ACHN (cell line): Measurements from ENCODE around the gene C16orf78.

Experiments used
- DNase-seq: peaks from one replicate; pipeline ENCODE4 v3.0.0-alpha.2; 2015
- in situ Hi-C: cut with HindIII; loops from 2 replicates; pipeline ENCODE4 v1.10.0; 2017; ENCODE audit warnings: low sequenced_read_pairs, low pct_ligation_motif_present, low pct_unique_long_range_greater_than_20kb

C16orf78 gene

DNA sequence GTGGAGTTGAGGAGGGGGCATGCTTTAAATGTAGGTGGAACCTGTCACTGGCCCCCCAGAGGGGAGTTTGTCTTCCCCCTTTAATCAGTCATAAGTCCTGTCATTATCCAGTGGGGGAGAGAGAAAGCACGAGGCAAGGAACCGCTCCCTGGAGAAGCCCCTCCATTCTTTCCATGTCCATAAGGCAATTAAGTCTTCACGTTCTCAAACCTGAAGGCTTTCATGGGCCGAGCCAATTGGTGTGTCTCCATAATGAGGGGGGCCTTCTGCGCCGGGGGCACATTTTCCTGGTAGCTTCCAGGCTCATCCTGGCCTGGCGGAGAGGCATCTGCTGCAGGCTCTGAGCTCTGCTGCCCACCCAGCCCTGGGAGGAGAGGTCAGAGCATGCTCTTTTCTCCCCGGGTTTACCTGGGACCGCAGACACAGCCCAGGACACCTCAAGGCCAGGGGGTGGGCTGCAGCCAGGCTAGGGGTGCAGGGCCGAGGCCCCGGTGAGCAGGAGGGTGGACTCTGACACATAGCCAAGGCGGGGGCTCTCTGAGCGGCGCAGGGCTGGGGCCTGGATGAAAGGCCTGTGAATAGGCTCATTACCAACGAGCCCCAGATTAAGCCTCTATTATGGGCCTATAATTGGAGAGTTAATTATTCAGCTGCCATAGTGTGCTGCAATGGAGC, 42.5 kb downstream of the C16orf78 start:
- in situ Hi-C loops: no loop called here
- no peak for DNase-seq

DNA sequence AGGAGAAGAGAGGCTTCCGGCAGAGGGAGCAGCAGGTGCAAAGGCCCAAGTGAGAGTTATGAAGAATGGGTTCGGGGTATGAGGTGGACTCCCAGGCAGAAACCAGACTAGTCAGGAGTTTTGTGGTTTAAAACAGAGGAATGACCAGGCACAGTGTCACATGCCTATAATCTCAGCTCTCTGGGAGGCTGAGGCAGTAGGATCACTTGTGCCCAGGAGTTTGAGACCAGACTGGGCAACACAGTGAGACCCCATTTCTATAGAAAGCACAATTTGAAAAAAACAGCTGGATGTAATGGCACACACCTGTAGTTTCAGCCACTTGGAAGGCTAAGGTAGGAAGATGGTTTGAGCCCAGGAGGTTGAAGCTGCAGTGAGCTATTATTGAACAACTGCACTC, 43.8 kb downstream of the C16orf78 start:
- in situ Hi-C loops: no loop called here

DNA sequence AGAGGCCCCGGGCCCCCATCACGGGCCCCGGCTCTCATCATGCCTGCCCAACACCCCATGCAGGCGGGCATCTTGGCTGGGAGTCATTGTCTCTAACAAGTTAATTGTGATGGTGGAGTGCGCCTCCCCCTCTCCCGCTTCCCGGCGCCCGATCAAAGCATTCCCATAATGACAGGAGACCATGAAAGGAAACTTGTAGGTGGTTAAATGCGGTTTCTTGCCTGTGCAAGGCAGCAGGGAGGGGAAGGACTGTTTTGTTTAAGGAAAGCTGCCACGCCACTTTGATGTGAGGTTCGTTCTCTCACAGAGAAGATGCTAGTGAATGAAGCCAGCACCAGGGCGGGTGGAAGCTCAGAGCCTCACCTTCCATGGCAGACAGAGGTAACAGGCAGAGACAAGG, 45.4 kb downstream of the C16orf78 start:
- DNase-seq: no peak
- in situ Hi-C loops: no loop called here

More for the DNA sequence above, 43.8 kb downstream of the C16orf78 start:
- DNase-seq: no peak

GRCh38 chr16:49419862-49420261, 46.3 kb downstream of the C16orf78 start:
- in situ Hi-C loops: no loop called here
- no peak for DNase-seq

DNA sequence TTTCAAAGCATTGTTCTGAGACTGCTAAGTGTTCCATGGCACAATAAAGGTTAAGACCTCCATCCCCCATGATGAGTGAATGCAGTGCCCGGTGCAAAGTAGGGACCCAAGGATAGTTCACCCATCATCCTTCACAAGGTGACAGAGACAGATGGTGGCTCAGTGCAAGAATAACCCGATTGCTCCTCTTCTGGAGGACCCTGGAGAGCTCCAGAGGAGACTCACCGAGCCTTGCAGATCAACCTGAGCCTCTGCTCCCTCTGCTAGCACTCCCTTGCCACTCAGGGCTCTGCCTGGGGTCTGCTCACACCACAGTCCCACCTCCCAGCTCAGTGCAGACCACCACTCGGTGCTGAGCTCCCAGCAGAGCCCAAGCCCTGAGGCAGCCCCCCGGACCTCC, 49.3 kb downstream of the C16orf78 start:
- in situ Hi-C loops: no loop called here
- DNase-seq: no peak

DNA sequence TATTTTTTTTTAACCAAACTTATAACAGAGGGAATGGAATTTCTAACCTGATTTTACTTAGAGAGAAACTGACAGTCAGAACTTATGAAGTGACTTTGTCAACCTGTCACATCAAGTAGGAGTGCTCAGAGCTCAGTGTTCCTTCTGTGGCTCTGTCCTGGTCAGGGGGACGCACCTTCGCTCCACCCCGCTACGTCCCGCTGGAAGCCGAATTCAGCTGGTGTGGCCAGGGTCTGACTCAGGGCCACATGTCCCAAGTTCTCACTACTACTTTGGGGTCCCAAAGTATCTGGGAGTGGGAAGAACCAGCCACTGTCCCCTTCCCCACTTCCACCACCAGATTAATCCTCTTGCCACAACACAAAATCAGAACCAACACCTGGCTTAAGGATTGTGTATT, 51.4 kb downstream of the C16orf78 start:
- no peak for DNase-seq
- in situ Hi-C loops: no loop called here

DNA sequence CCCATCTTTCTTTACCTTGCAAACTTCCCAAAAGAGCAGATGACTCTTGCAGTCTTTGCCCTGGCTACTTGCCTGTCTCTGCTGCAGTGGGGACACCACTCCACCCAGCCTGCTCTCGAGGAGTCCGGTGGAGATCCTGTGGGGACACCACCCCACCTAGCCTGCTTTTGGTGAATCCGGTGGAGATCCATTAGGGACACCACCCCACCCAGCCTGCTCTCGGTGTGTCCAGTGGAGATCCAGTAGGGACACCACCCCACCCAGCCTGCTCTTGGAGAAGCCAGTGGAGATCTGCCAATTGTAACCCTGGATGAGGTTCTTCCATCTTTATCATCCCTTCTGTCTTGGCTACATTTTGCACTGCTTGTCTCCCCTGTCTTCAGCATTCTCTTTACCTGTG, 54.2 kb downstream of the C16orf78 start:
- in situ Hi-C loops: no loop called here
- no peak for DNase-seq

- in situ Hi-C loops: no loop called here
- DNase-seq: no peak
Measured at GRCh38 chr16:49428808-49429207, 55.2 kb downstream of the C16orf78 start.

GRCh38 chr16:49431040-49431439, 57.4 kb downstream of the C16orf78 start:
- in situ Hi-C loops: no loop called here
- no peak for DNase-seq

GRCh38 chr16:49431591-49432290, 58.1 kb downstream of the C16orf78 start:
- no peak for DNase-seq
- in situ Hi-C loops: no loop called here

- in situ Hi-C loops: no loop called here
Measured at GRCh38 chr16:49434733-49435132, 61.1 kb downstream of the C16orf78 start.

DNA sequence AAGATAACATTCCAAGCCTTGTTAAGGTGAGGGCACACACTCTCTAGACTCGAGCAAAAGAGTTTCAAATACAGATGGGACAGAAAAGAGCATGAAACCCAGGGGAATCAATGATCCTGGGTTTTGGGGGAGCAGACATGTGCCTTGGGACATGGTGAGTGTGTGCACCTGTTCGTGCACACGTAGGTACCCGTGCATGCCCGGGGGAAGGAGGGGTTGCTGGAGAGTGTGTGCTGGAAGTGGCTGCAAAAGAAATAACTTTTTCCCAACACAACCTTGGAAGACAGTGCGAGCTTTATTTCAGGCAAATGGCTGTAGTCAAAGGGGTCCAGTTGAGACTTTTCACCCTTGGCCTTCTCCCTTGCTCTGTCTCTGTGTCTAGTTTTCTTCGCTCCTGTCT, 62.6 kb downstream of the C16orf78 start:
- in situ Hi-C loops: no loop called here
- DNase-seq: no peak

More at GRCh38 chr16:49434733-49435132, 61.1 kb downstream of the C16orf78 start:
- DNase-seq: no peak

GRCh38 chr16:49437344-49437743, 63.7 kb downstream of the C16orf78 start:
- DNase-seq: no peak
- in situ Hi-C loops: no loop called here

DNA sequence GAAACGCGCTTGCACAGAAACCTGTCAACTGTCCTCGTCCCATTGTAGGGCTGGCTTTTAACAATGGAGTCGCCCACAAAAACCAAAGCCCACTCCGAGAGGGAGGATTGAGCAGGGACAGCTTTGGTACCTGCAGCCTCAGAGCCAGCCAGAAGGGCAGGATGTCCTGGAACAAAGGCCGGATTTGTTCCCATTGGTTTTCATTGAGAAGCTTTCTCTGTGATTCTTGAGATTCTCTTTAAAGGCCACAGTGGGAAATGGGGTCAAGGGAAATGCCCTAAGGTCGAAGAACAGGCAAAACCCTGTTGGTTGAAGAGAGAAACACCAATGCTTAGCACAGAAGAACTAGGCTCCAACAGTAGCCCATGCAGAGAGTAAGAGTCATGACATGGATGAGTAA, 65.4 kb downstream of the C16orf78 start:
- no peak for DNase-seq
- in situ Hi-C loops: no loop called here

- in situ Hi-C loops: no loop called here
- no peak for DNase-seq
Measured at GRCh38 chr16:49439676-49440075, 66.1 kb downstream of the C16orf78 start.

DNA sequence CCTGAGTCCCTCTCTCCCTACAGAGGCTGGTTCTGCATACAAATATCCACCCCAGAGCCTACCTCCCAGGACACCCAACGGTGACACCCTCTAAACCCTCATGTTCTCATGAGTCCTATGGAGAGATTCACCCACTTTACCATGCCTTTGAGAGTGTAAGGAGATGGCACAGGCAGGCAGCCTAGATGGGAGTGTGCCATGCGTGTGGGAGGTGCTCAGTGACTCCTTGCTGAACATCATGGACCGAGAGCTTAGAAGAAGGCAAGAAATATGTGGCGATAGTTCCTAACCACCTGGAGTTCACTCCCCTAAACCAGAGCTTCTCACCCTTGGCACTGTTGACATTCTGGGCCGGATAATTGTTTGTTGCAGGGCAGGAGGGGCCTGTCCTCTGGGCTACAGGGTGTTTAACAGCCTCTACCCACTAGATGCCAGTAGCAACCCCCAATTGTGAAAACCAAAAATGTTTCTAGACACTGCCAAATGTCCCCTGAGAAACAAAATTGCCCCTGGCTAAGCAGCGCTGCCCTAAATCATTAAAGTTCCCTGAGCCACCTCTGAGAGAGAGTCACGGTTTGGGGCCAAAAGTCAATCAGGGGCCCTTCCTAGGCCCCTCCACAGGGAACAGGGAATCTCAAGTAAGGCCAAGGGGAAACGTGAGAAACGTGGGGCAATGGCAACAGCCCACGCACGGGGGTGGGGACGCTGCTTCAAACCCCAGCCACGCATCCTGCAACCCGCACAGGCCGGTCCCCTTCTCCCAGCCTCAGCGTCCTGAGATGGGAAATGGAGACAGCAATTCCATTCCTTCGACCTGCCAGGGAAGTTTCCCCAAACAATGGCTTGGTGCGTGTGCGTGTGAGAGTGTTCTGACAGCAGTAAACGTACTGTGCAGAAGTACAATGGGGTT, 66.8 kb downstream of the C16orf78 start:
- in situ Hi-C loops: no loop called here
- DNase-seq: no peak

DNA sequence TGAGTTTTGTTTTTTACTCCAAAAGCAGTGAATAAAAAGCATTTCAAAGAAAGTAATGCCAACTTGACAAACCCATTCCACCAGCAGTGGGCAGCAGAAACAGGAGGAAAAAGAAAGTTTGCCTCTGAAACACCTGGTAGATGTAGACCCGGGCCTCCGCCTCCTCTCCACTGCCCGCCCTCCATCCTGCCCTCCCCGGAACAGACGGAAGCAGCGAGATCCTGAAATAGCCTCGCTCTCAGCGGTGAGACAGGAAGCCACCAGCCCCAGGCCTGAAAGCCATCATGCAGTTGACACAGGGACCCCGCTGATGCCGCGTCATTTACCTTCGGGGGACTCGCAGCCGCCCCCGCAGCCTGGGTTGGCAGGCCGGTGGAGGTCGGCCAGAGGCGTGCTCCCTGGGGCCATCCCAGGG, 67.8 kb downstream of the C16orf78 start:
- no peak for DNase-seq
- in situ Hi-C loops: no loop called here

DNA sequence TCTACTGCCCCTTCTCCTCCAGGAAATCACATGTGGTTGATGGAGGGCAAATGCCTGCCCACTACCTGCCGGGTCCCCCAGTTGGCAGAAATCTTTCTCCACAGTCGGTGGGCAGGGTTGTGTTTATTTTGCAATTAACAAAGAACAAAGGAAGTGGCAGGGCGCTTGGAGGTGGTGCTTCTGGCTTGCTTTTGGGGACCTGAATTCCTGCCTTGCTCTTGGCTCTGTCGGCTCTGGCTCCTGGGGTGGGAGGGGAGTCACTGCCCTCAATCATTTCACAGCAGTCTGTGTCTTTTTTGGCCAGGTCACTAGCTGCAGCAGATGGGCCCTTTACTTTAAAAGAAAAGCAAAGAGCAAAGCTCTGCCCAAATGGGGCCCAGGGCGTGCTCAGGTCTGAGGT, 69.2 kb downstream of the C16orf78 start:
- in situ Hi-C loops: no loop called here

GRCh38 chr16:49443576-49443975, 70.0 kb downstream of the C16orf78 start:
- no peak for DNase-seq
- in situ Hi-C loops: no loop called here

More for the DNA sequence above, 69.2 kb downstream of the C16orf78 start:
- no peak for DNase-seq
